Measurements from ENCODE around the gene GDPD1.
"Not testable (repeated sequence)": the region's sequence is repeated elsewhere in the genome, so short reads cannot be mapped to it uniquely, and the experiment has no call there.

GDPD1 gene

GRCh38 chr17:59220328-59221158 lies at the start of gene GDPD1:
GDPD1 (plus strand) TSS chr17:59220511; CDS start chr17:59220610, 99 bp downstream.
- DNase-seq: peak; percentile 87

GRCh38 chr17:59172436-59173004 lies 47.8 kb upstream of the GDPD1 start:
- no peak for DNase-seq

GRCh38 chr17:59174671-59175070 lies 45.6 kb upstream of the GDPD1 start:
- DNase-seq: no peak

- no peak for DNase-seq
These were observed 45.2 kb upstream of the GDPD1 start for GRCh38 chr17:59175076-59175475.

- no peak for DNase-seq
These were observed 41.9 kb upstream of the GDPD1 start for GRCh38 chr17:59178266-59178985.

GRCh38 chr17:59179601-59180000 lies 40.7 kb upstream of the GDPD1 start:
- DNase-seq: not testable (repeated sequence)

- DNase-seq: no peak
These were observed 39.7 kb upstream of the GDPD1 start for GRCh38 chr17:59180626-59181025.

- no peak for DNase-seq
These were observed 38.8 kb upstream of the GDPD1 start for GRCh38 chr17:59181481-59181880.

GRCh38 chr17:59185997-59186396 lies 34.3 kb upstream of the GDPD1 start:
- no peak for DNase-seq

GRCh38 chr17:59186850-59187249 lies 33.5 kb upstream of the GDPD1 start:
- DNase-seq: no peak

- DNase-seq: no peak
These were observed 29.5 kb upstream of the GDPD1 start for GRCh38 chr17:59190806-59191205.

- no peak for DNase-seq
These were observed 26.9 kb upstream of the GDPD1 start for GRCh38 chr17:59193336-59193862.

GRCh38 chr17:59199398-59199797 lies 20.9 kb upstream of the GDPD1 start:
- DNase-seq: no peak

- no peak for DNase-seq
These were observed 18.0 kb upstream of the GDPD1 start for GRCh38 chr17:59202320-59202719.

- DNase-seq: no peak
These were observed 941 bp upstream of the GDPD1 start for GRCh38 chr17:59219370-59219769.

- no peak for DNase-seq
These were observed 351 bp upstream of the GDPD1 start for GRCh38 chr17:59219992-59220327.

GRCh38 chr17:59221159-59221847 lies 992 bp downstream of the GDPD1 start:
- DNase-seq: no peak

GRCh38 chr17:59223813-59224212 lies 3.5 kb downstream of the GDPD1 start:
- no peak for DNase-seq

GRCh38 chr17:59228588-59228987 lies 8.3 kb downstream of the GDPD1 start:
- DNase-seq: not testable (repeated sequence)

- no peak for DNase-seq
These were observed 10.5 kb downstream of the GDPD1 start for GRCh38 chr17:59230764-59231163.

- no peak for DNase-seq
These were observed 14.3 kb downstream of the GDPD1 start for GRCh38 chr17:59234631-59235030.

GRCh38 chr17:59238906-59239305 lies 18.6 kb downstream of the GDPD1 start:
- DNase-seq: no peak

- no peak for DNase-seq
These were observed 23.8 kb downstream of the GDPD1 start for GRCh38 chr17:59244081-59244480.

Data from DMS 273 treated with DMSO at 0.1 percent for 48 hours (cell line).